RWPE2 (cell line): ENCODE results near the gene TNFAIP8L1.

ENCODE experiments used
- ATAC-seq: fragments of 200-7000 bp; cut with Tn5 transposase; 3 replicates; pipeline ENCODE4 v1.9.1; 2021; ENCODE audit warnings: low read depth
- DNase-seq: peaks from one replicate; pipeline ENCODE4 v3.0.0-alpha.2; 2020; ENCODE audit warnings: low spot score
- H3K27ac ChIP-seq: fragments of 450-650 bp; 2 replicates; pipeline ENCODE4 v1.5.1; 2017; ENCODE audit warnings: mild to moderate bottlenecking; ENCODE audit not compliant: poor library complexity, severe bottlenecking
- H3K27me3 ChIP-seq: fragments of 250-450 bp; sonication (Bioruptor Pico); 2 replicates; pipeline ENCODE4 v1.5.1; 2021; ENCODE audit warnings: mild to moderate bottlenecking, moderate library complexity; ENCODE audit not compliant: insufficient read depth, poor library complexity, severe bottlenecking
- H3K36me3 ChIP-seq: fragments of 250-450 bp; sonication (Bioruptor Pico); 2 replicates; pipeline ENCODE4 v1.5.1; 2020; ENCODE audit warnings: low read depth, mild to moderate bottlenecking, moderate library complexity
- H3K4me1 ChIP-seq: fragments of 250-450 bp; sonication (Bioruptor Pico); 2 replicates; pipeline ENCODE4 v1.5.1; 2021; ENCODE audit warnings: mild to moderate bottlenecking, moderate library complexity; ENCODE audit not compliant: insufficient read depth, poor library complexity, severe bottlenecking
- H3K4me3 ChIP-seq: fragments of 250-450 bp; sonication (Bioruptor Pico); 2 replicates; pipeline ENCODE4 v1.5.1; 2021; ENCODE audit warnings: mild to moderate bottlenecking, moderate library complexity; ENCODE audit not compliant: severe bottlenecking
- H3K9me3 ChIP-seq: fragments of 250-450 bp; sonication (Bioruptor Pico); 2 replicates; pipeline ENCODE4 v1.5.1; 2021; ENCODE audit warnings: mild to moderate bottlenecking, moderate library complexity; ENCODE audit not compliant: severe bottlenecking
- CTCF ChIP-seq: fragments of 450-650 bp; IDR thresholded peaks from one replicate; pipeline ENCODE4 v1.5.1; 2017; ENCODE audit warnings: mild to moderate bottlenecking, moderate library complexity; ENCODE audit not compliant: poor library complexity, severe bottlenecking

The TNFAIP8L1 gene

GRCh38 chr19:4699826-4700692 lies 60.7 kb downstream of the TNFAIP8L1 start:
- DNase-seq: no peak
- Histone ChIP-seq H3K36me3 (peaks cover 94% of the 10 kb centered on the region), H3K27me3 (no peaks in the 10 kb centered on the region), H3K4me1 (peaks cover 18% of the 10 kb centered on the region), H3K4me3 (no peak overlapping the region), H3K27ac (no peak overlapping the region), H3K9me3 (no peaks in the 10 kb centered on the region)
- ATAC-seq: no peak
- no peak for TF ChIP-seq CTCF

- no peak for TF ChIP-seq CTCF
- no peak for ATAC-seq
Measured at GRCh38 chr19:4700693-4700970, 61.3 kb downstream of the TNFAIP8L1 start.

GRCh38 chr19:4701557-4701956 lies 62.2 kb downstream of the TNFAIP8L1 start:
- no peak for ATAC-seq
- Histone ChIP-seq H3K9me3 (no peaks in the 10 kb centered on the region), H3K27me3 (no peaks in the 10 kb centered on the region), H3K4me1 (peaks cover 10% of the 10 kb centered on the region), H3K4me3 (no peak overlapping the region), H3K27ac (no peak overlapping the region), H3K36me3 (peaks cover 91% of the 10 kb centered on the region)
- TF ChIP-seq CTCF: no peak
- no peak for DNase-seq

More at GRCh38 chr19:4700693-4700970, 61.3 kb downstream of the TNFAIP8L1 start:
- no peaks in the 10 kb centered on the region for H3K27me3 ChIP-seq
- no peak for DNase-seq
- peaks cover 16% of the 10 kb centered on the region for H3K4me1 ChIP-seq
- no peaks in the 10 kb centered on the region for H3K9me3 ChIP-seq
- H3K27ac ChIP-seq: no peak overlapping the region
- no peak overlapping the region for H3K4me3 ChIP-seq
- peaks cover 94% of the 10 kb centered on the region for H3K36me3 ChIP-seq

GRCh38 chr19:4702764-4703163 lies 63.4 kb downstream of the TNFAIP8L1 start:
- Histone ChIP-seq H3K4me3 (no peak overlapping the region), H3K4me1 (peaks cover 1% of the 10 kb centered on the region), H3K27me3 (no peaks in the 10 kb centered on the region), H3K36me3 (peaks cover 89% of the 10 kb centered on the region), H3K9me3 (no peaks in the 10 kb centered on the region), H3K27ac (no peak overlapping the region)
- no peak for TF ChIP-seq CTCF
- no peak for DNase-seq
- no peak for ATAC-seq

- peaks cover 9% of the 10 kb centered on the region for H3K4me1 ChIP-seq
- no peak for TF ChIP-seq CTCF
- peaks cover 89% of the 10 kb centered on the region for H3K36me3 ChIP-seq
- no peak overlapping the region for H3K27ac ChIP-seq
- H3K27me3 ChIP-seq: no peaks in the 10 kb centered on the region
- H3K9me3 ChIP-seq: no peaks in the 10 kb centered on the region
- ATAC-seq (no peak), DNase-seq (no peak)
- H3K4me3 ChIP-seq: no peak overlapping the region
Measured at GRCh38 chr19:4703671-4704316, 64.5 kb downstream of the TNFAIP8L1 start.
